T-helper 1 cell treated with Interleukin-12 subunit alpha and Interleukin-12 subunit beta and Interleukin-4 antibody, amounts not matched to agents 30 ng/mL and 1 ng/mL, for 36 hours (primary cell): ENCODE measurements around the gene SLC26A1. TPM values are rescaled to one million over a fixed set of nuclear protein-coding genes. Genes with fewer than 3 reads are reported as not detected.
"Not testable (repeated sequence)": the region's sequence is repeated elsewhere in the genome, so short reads cannot be mapped to it uniquely, and the experiment has no call there.

Experiments
- intact Hi-C: fragments of 100-400 bp; cut with micrococcal nuclease; formaldehyde crosslinking; loops from one replicate; pipeline ENCODE4 v1.15.1; 2024
- total RNA-seq: library from RNA; stranded (reverse); gene quantifications from 2 replicates; pipeline ENCODE4 v1.2.3, GENCODE V29; 2022

The SLC26A1 gene
- total RNA-seq, 1 donor from 2014 or later = 0.17 TPM

DNA sequence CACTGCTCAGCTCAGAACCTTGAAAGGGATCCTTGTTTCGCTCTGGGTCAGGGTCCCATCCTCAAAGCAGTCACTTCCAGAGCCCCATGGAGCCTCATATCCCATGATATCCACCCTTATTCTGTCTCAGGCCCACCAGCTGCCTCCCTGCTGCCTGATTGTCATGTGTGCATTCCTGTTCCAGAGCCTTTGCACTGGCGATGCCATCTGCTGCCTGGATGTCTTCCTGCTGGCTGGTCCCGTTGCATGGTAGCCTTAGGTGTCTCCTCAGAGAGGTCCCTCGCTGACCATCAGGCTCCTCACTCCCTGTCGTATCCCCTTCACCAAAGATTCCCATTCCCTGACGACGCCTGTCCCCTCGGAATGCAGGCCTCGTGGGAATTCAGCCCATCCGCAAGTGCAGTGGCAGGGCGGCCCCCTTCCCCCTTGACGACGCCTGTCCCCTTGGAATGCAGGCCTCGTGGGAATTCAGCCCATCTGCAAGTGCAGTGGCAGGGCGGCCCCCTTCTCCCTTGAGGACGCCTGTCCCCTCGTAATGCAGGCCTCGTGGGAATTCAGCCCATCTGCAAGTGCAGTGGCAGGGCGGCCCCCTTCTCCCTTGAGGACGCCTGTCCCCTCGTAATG is 6.1 kb upstream of the SLC26A1 start:
- intact Hi-C loops = not testable (repeated sequence)

DNA sequence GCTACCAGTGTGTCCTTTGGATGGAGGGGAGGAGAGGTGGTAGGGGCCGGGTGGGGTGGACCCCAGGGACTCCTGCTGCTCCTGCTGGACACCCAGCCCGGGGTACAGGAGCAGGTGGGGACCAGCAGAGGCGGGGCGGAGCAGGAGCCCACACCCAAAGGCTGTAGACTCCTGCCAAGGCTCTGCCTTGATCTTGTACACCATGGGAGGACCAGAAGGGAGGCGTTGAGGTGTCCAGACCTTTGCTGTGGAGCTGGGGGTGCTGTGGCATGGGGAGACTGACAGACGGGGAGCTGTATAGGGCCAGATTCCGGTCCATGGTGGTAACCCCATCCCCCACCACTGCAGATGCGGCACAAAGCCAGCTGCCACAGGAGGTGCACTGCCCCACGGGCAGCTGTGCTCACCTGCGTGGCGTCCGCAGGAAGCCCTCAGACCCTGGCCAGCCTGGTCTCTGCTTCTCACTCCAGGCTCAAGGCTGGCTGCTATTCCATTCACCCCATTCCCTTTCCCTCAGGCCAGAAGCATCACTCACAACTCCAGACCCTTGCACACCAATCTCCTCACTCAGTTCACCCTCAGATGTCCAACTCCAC is 5.0 kb upstream of the SLC26A1 start:
- intact Hi-C loops = no loop called here

DNA sequence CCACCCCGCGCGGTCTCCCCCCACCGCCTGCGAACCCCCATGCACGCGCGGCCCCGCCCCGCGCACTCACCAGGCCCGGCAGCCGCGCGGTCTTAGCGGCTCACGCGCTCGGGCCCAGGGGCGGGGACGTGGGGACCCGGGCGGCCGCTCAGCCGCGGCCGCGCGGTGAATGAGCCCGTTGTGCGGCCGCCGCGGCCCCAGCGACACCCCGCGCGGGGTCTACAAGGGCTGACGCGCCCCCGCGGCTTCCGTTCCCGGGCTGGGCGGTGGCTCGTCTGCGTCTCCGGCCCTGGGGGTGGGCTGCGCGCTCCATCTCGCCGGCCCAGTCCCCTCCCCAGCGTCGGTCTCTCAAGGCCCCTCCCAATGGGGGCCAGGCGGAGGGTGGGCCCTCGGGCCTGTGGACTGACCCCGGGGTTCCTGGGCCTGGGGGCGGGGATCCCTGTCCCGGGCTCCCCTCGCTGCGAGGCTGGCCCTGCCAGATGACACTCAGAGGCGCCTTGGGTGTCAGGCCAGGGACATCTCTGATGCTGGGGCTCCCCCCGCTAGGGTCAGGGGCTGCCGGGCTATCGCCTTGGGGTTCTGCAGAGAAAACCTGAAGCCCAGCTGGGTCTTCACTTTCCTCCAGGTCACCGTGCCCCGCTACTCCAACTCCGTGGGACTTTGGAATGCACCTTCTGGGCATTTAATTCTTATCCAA is 4.3 kb upstream of the SLC26A1 start:
- intact Hi-C loops = no loop called here

DNA sequence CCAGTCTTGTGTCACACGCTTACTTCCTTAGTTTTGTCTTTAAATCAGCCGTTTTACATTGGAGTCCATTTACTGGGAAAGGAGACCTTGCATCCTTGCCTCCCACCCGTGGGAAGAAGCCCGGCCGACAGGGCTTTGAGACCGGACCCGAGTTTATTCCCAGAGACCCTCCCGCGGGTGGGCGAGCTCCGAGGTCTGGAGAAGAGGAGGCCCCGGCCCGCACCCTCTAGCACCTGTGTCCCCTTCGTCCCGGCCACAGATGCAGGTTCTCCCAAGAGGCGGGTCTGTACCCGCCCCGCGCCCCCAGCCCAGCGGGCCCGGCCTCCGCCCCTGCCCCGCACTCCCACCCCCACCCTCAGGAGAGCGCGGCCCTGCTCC is 3.8 kb upstream of the SLC26A1 start:
- intact Hi-C loops = no loop called here

DNA sequence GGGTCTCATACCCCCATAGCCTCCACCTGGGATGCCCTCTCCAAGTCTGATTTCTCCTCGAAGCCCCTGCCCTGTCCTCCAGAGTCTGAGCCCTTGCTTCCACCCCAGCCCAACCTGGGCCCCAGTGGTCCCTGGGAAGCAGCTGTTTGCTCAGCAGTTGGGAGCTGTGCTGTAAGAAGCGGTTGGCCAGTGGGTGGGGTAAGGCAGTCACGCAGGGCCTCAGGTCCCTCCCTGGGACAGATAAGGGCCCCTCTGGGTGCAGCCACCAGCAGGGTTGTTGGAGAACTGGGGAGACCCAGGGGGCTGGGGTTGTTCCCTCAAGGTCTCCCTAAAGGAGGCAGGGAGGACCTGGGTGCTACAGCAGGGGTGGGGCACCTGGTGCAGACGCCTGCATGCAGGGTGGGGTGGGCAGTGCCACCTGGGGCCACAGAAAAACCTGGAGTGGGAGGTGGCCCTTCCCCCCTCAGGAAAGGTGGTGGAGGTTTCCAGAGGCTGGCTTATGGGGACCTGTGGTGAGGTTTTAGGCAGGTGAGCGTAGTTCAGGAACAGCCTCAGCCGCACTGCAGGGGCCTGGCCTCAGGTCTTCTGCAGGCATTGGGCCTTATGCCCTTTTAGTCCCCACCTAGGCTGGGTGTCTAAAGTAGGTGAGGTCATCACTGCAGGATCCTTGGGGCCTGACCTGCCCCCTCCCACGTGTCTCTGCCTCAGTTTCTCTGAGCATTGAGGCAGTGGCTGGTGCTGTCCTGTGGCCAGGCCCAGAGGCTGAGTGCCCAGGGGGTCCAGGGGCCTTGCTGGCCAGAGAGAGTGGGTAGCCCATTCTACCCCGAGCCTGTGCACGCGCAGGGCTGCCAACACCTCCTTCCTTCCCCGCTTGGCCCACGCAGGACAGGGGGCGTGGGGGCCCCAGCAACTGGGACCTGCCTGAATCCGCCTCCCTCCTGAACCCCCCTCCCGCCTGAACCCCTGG is 3.1 kb upstream of the SLC26A1 start:
- intact Hi-C loops = no loop called here

DNA sequence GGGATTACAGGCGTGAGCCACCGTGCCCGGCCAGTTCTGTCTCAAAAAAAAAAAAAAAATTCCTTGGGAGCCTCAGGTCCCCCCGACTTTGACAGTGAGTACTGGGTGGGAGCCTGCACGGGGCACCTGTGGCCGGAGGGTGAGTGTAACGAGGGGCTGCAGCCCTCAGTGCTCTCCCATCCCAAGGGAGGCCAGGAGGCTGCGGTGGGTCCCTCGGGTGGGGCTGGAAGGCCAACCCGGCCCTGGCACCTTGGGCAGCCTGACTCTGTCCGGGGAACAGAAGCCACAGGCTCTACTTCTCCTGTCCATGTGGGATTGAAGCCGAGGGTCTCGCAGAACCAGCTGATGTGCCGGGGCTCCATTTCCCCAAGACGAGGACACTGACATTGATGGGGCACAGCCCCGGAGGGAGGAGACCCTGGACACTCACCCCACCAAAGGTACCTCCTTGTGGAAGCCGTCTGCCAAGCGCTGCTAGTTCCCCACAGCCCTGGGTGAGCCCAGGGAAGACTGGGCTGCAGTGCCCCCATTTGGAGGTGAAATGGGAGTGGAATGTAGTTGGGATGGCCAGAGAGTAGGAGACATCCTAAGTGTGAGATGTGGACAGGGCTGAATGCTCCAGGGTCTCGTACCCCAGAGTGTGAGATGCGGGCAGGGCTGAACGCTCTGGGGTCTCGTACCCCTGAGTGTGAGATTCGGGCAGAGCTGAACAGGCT is 2.3 kb upstream of the SLC26A1 start:
- intact Hi-C loops = no loop called here

DNA sequence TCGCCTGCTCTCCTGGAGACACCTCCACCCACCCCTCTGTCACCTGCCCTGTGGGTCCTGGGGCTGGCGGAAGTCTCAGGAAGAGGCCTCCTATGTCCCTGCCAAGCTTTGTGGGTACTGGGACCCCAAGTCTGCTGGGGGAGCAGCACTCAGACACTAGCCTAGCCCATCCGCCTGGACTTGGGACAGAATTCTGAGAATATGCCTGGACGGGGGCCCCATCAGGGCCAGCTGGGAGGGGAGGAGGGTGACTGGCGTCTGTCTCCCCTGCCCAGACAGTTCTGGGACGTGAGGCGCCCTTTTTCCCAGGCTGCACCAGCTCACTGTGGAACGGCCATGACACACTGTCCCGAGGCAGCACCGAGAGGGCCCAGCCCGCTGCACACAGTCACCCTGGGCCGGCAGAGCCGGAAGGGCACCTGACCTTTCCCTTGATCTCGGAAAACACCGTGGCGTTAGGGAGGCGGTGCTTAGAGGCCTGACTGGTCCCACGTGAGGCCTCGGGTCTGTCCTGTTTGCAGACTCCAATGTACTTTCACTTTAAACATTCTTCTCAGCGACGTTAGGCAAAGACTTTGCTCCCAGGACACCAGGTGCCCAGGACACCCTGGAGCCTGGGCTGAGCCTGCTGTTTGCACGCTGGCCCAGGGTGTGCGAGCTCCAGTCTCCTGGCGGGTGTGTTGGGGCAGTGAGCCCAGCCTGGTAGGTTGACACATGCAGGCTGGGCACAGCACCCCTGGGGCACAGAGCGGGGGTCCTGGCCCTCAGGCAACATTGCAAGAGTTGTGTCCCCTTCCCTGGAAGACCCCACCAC is 700 bp downstream of the SLC26A1 start:
- intact Hi-C loops = no loop called here

DNA sequence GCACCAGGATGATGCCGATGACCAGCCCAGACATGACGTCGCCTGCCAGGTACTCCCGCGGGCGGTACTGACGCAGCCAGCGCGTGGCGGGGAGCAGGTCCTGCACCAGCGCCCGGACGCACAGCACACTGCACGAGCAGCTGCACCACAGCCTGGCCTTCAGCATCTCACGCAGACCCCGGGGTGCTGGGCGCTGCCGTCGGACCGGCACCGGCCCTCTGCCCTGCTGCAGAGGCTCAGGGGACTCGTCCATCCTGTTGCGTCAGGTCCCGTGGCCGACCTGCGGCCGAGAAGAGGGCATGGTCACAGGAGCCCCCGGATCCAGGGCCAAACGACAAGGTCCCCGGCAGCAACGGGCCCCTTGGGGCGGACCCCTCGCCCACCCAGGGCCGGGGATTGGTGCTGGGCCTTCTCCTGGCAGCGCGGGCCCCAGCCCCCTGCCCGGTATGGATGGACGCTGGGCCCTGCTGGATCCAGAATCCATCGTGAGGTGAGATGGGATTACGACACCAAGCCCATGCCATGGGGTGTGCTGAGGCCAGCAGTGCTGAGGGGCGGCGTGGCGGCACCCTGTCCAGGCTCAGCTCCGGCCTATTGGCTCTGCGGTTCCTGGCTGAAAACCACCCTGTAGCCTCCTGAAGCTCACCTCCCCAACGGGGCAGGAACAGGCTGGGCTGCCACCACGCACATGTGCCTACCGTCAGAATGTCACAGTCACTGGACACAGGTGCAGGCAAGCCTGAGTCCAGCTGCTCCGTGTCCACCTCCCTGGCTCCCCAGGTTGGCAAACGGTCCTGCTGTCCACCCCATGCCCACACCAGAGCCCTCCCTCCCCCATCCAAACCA is 1.5 kb downstream of the SLC26A1 start:
- intact Hi-C loops = no loop called here

DNA sequence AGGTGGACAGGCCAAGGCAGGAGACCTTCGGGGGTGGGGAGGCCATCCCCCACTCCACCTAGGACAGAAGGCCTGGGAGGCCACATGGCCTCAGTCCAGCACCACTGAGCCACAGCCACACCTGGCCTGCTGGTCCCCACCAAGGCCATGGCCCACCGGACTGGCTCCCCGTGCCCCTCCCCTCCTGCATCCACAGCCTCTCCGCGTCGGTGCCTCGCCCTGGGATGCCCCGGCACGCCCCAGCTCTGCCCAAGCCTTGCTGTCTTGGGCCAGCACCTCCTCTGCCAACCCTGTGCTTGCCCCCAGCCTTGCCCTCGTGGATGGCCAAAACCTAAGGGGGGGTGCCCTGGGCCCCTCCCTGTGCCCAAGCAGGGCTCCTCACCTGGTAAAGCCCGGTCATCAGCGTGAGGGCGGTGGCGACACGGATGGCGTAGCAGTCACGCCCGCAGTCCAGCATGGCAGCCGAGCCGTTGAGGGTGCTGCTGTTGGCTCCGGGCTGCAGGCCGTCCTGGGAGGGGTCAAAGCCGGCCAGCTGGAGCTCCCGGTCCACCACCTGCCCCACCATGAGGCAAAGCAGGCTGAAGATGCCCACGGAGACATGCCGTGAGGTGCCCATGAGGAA is 2.3 kb downstream of the SLC26A1 start:
- intact Hi-C loops = no loop called here

DNA sequence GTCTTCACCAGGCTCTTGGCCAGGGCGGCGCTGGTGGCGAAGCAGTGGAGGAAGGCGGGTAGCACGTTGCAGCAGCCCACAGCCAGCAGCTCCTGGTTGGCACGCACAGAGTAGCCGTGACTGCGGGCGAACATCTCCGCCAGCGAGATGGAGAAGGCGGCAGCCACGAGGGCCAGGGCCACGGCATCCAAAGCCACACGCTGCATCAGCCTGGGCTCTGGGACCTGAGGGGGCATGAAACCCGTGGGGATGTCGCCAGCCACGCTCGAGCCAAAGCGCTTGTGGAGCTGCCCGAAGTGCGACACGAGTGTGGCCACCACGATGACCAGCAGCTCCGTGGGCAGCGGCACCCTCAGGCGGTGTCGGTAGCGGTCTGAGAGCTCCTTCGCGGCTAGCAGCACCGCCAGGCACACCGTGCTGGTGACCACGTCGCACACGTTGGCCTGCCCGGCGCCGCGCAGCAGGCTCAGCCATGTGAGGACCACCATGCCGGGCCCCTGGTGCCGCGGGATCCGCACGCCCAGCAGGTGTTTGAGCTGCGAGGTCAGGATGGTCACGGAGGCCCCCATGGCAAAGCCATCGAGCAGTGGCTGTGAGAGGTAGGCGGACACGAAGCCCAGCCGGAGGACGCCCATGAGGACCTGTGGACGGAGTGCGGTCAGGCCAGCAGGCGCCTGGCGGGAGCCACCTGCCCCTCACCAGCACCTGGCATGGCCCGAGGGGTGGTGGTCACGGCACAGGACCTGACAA is 3.3 kb downstream of the SLC26A1 start:
- intact Hi-C loops = loop anchor here (10.0 kb wide), 2 partner anchors 515 to 745 kb away; no protein-coding TSS in a partner anchor

DNA sequence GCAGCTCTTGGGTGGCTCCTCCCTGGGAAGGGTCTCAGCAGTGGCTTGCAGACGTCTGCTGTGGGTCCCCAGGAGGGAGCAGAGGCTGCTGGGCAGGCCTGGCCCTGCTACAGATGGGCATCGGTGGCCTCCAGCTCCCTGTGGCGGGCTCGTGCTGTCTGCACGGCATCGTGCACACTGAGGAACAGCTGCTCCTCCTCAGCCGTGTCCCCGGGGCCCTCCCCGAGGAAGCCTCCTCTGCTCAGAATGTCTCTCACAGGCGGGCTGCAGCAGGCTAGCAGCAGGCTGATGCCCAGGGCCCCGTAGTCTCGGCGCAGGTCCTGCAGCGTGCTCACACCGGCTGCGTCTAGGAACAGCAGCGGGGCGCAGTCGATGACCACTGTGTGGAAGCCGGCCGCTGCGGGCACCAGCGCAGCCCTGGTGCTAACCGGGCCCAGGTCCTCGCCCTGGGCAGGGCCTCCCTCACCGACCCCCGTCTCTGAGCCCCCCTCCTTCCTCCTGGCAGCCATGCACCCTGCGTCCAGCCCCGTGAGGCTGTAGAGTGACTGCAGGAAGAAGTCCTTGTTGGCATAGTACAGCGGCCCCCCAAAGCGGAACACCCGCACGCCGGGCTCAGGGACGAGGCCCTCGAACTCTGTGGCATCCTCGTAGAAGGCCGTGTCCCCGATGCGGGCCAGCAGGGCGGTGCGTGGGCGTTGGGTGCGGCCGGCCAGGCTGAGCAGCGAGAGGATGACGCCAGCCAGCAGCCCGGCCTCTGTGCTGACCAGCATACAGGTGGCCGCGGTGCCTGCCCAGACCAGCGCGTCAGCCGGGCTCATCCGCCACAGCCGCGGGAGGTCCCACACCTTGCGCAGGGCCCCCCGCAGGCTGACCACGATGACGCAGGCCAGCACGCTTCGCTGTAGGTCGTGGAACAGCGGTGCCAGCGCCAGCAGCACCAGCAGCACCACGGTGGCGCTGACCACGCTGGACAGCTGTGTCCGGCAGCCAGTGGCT is 4.2 kb downstream of the SLC26A1 start:
- intact Hi-C loops = loop anchor here (10.0 kb wide), 2 partner anchors 514 to 744 kb away; no protein-coding TSS in a partner anchor

DNA sequence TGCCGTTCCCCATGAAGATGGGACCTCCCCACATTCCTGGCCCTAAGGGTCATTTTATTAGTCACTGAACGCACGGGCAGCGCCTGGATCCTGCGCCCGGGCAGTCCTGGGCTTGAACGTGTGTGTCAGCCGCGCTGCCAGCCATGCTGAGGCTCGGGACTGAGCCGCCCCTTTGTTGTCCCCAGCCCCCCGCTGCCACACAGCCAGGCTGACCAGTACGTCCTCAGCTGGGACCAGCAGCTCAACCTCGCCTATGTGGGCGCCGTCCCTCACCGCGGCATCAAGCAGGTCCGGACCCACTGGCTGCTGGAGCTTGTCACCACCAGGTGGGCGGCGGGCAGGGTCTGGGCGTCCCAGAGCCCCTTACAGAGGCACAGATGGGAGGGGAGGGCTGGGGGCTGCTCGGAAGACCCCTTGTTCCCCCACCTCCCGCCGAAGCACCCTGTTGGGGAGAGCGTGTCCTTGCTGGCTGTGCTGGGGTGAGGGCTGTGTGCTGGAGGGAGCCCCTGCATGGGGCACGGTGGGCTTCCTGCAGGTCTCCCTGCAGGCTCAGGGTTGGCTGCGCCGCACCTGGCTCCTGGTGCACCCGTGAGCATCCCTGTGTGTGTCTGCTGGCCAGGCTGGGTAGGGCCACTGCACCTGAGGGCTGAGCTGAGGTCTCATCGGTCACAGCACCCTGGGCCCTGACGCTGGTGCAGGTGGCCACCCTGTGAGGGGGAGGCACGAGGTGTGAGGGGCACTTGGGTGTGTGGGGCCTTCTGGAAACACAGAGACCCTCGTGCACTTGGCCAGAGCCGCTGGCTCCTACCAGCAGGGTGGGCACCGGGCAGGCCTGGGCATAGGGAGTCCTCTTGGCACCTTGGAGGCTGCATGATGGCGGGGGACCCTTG is 5.3 kb downstream of the SLC26A1 start:
- intact Hi-C loops = loop anchor here (1.0 to 10.0 kb wide), 5 partner anchors 56 to 743 kb away; partner anchors contain the start of genes GAK and TMEM175

DNA sequence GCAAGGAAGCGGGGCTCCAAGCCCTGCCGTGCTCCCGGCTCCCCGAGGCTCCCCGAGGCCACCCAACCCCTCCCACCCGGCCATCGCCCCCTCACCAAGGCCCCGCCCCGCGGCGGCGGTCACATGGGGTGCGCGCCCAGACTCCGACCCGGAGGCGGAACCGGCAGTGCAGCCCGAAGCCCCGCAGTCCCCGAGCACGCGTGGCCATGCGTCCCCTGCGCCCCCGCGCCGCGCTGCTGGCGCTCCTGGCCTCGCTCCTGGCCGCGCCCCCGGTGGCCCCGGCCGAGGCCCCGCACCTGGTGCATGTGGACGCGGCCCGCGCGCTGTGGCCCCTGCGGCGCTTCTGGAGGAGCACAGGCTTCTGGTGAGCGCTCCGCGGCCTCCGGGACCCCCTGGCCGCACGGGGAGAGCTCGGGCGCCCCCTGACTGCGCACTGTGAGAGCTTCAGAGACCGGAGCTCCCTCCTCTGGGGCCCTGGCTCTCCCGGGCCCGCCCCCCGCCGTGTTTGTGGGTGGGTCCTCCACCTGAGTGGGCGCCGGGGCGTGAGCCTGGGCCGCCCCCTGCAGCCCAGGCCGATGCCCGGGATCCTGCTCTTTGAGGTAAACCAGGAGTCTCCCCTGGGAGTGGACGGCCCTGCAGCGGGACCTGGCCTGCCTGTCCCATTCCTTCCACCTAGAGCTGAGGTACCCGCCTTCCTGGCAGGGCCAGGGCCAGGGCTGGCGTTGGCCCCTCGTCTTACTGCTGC is 6.2 kb downstream of the SLC26A1 start, which contains the start of gene IDUA:
Gene IDUA, plus strand, starts transcription at position 166 of the 745 bp plus-strand sequence. Its CDS starts 41 bp downstream, at position 207.
- intact Hi-C loops = loop anchor here (1.0 to 10.0 kb wide), 8 partner anchors 14 to 742 kb away; partner anchors contain the start of genes ATP5ME, DGKQ, GAK and MYL5

DNA sequence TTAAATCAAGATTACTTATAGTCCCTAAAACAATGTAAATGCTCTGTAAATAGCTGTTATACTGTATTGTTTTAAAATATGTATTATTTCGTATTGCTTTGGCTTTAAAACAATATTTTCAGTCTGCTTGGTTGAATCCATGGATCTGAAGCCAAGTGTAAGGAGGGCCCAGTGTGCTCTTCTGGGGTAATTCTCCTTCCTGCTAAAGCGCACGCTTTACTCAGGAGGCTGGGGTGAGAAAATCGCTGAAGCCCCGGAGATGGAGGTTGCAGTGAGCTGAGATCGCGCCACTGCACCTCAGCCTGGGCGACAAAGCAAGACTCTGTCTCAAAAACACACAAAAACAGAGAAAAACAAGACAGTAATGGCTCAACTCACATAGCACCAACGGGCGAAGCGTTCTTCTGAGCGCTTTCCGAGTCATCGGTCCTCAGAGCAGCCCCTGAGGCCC is 6.8 kb downstream of the SLC26A1 start:
- intact Hi-C loops = loop anchor here (1.0 to 10.0 kb wide), 6 partner anchors 13 to 742 kb away; partner anchors contain the start of genes ATP5ME, DGKQ and MYL5
